ENCODE measurements around the gene NEU1.
A peak's percentile ranks its signal among the peaks of the same experiment; 100 is the strongest.

The NEU1 gene

GRCh38 chr6:31892821-31893220 is 30.2 kb upstream of the NEU1 start:
- DNase-seq: no peak

DNA sequence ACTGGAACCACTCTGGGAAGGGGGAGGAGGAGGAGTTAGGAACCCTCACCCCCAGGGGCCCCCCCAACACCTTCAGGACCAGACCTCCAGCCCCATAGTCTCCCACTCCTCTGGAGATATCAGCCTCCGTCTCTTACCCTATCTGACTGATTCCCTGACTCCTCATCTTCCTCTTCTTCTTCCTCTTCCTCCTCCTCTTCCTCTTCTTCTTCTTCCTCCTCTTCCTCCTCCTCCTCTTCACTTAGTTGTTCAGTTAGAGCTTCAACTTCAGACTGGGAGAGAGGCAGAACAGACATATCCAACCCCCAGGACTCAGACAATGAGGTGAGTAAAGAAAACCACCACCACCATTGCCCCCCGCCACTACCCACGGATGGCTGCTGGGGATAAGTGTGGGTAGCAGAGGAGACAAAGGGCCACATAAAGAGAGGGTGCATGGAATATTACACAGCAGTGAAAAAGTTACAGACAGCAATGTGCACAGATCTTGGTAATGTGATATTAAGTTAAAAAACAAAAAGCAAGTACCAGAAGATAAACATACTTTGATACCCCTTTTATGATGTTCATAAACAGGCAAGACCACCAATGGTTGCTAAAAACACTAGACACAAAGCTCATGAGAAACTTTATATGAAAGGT is 26.8 kb upstream of the NEU1 start:
- DNase-seq: no peak

GRCh38 chr6:31888276-31889258 is 25.9 kb upstream of the NEU1 start:
- no peak for DNase-seq

- DNase-seq: no peak
Observed at GRCh38 chr6:31887173-31888007, 24.8 kb upstream of the NEU1 start.

GRCh38 chr6:31886541-31886991 is 23.9 kb upstream of the NEU1 start:
- DNase-seq: no peak

GRCh38 chr6:31884528-31885035 is 22.0 kb upstream of the NEU1 start:
- DNase-seq: no peak

- no peak for DNase-seq
Observed at GRCh38 chr6:31883676-31884075, 21.1 kb upstream of the NEU1 start.

- no peak for DNase-seq
Observed at GRCh38 chr6:31882344-31882743, 19.7 kb upstream of the NEU1 start.

- no peak for DNase-seq
Observed at GRCh38 chr6:31881136-31881859, 18.7 kb upstream of the NEU1 start.

- no peak for DNase-seq
Observed at GRCh38 chr6:31880616-31881015, 18.0 kb upstream of the NEU1 start.

GRCh38 chr6:31879901-31880300 is 17.3 kb upstream of the NEU1 start:
- DNase-seq: no peak

DNA sequence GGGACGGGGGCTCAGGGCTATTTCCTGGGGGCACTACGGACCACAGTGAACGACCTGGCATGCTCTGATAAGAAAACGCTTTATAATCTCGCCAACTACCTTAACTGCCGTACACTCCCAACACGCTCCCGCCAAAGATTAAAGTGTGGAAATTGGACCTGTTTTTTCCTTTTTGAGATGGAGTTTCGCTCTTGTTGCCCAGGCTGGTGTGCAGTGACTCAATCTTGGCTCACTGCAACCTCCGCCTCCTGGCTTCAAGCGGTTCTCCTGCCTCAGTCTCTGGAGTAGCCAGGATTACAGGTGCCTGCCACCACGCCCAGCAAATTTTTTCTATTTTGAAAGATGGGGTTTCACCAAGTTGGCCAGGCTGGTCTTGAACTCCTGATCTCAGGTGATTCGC is 16.5 kb upstream of the NEU1 start:
- DNase-seq: no peak

- DNase-seq: no peak
Observed at GRCh38 chr6:31878726-31879125, 16.1 kb upstream of the NEU1 start, which contains the start of gene SLC44A4. Gene SLC44A4, minus strand, starts transcription at chr6:31878997. Its CDS starts 17 bp downstream, at chr6:31878980.

- no peak for DNase-seq
Observed at GRCh38 chr6:31878222-31878621, 15.6 kb upstream of the NEU1 start.

- DNase-seq: peak; percentile 1
Observed at GRCh38 chr6:31877651-31878161, 15.1 kb upstream of the NEU1 start.

GRCh38 chr6:31877125-31877650 is 14.6 kb upstream of the NEU1 start:
- no peak for DNase-seq

- DNase-seq: no peak
Observed at GRCh38 chr6:31876357-31876756, 13.7 kb upstream of the NEU1 start.

DNA sequence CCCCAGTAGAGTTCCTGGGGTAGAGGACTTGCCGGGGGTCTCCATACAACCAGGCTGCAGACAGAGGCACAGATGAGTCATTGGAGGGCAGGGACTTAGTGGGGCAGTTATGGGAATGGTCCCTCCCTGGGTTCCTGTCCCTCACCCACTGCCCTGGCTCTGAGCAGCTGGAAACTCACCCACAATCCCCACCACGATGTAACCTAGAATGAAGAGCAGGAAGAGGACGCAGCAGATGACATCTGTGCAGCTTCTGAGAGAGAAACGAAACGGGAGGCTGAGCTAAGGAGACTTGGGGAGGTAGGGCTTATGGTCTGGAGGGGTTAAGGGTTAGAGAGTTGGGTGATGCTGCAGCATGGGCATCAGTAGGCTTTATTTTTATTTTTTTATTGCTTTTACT is 13.3 kb upstream of the NEU1 start:
- no peak for DNase-seq

DNA sequence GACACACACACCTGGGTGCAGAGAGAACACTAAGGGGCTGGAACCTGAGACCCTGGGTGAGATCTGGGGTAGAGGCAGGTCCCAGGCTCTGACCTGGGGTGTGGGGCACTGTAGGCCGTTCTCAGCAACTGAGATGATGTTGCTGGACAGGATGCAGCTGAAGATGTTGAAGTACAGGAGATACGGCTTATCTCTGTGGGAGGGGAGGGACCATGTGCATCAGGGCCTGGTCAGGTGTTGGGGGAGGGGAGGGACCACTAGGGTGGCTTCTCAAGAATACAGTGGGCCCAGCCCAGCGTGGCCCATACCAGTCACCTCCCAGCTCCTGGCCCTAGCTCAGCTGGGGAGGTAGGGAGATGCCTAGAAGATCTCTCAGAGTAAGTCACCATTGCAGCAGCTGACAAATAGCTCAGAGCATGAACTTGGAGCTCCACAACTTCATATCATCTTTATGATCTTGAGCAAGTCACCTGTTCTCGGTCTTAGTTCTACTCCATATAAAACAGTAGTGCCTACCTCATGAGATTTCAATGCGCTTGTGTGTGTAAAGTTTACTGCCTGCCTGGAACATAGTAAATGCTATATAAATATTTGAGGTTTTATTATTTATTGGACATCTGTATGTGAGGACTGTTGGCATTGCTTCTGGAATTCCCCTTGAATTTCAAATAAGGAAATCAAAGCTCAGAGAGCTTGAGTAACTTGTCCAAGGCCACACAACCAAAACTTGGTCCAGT is 12.4 kb upstream of the NEU1 start:
- no peak for DNase-seq

GRCh38 chr6:31874084-31874670 is 11.6 kb upstream of the NEU1 start:
- DNase-seq: no peak

All from NCI-H1092 treated with DMSO at 0.1 percent for 48 hours (cell line).